Mononuclear cell (primary cell): ENCODE measurements around the gene CCR5. TPM values are rescaled to one million over a fixed set of nuclear protein-coding genes. Genes with fewer than 3 reads are reported as not detected.

Experiments used
- H3K27me3 ChIP-seq: 2 replicates; pipeline ENCODE4 v1.6.0; 2011; ENCODE audit warnings: low read length, control low read depth; ENCODE audit not compliant: insufficient read depth
- H3K4me1 ChIP-seq: 2 replicates; pipeline ENCODE4 v1.5.1; 2011; ENCODE audit warnings: mild to moderate bottlenecking, low read length, control low read depth; ENCODE audit not compliant: insufficient read depth
- H3K4me3 ChIP-seq: 2 replicates; pipeline ENCODE4 v1.5.1; 2011; ENCODE audit warnings: mild to moderate bottlenecking, low read length, moderate library complexity
- H3K9me3 ChIP-seq: 2 replicates; pipeline ENCODE4 v1.5.1; 2011; ENCODE audit warnings: low read depth, mild to moderate bottlenecking, control low read depth, low read length
- total RNA-seq: library from RNA; depleted of rRNA; stranded (reverse); fragments of >200 nt; gene quantifications from one replicate; pipeline ENCODE4 v1.2.3, GENCODE V29; 2012

Gene CCR5
- total RNA-seq, 1 donor: 5.4 TPM

- Histone ChIP-seq H3K9me3 (no peaks in the 10 kb centered on the region), H3K27me3 (no peaks in the 10 kb centered on the region), H3K4me1 (peaks cover 6% of the 10 kb centered on the region), H3K4me3 (no peak overlapping the region)
These were observed 47.3 kb downstream of the CCR5 start for GRCh38 chr3:46417841-46418611.

- Histone ChIP-seq H3K4me1 (peaks cover 6% of the 10 kb centered on the region), H3K27me3 (no peaks in the 10 kb centered on the region), H3K4me3 (no peak overlapping the region)
These were observed 49.1 kb downstream of the CCR5 start for GRCh38 chr3:46419816-46420215.

GRCh38 chr3:46420931-46421330, 50.2 kb downstream of the CCR5 start:
- peaks cover 6% of the 10 kb centered on the region for H3K4me1 ChIP-seq

More at GRCh38 chr3:46419816-46420215, 49.1 kb downstream of the CCR5 start:
- no peaks in the 10 kb centered on the region for H3K9me3 ChIP-seq

GRCh38 chr3:46422617-46423016, 51.9 kb downstream of the CCR5 start:
- no peaks in the 10 kb centered on the region for H3K9me3 ChIP-seq
- H3K4me3 ChIP-seq: no peak overlapping the region
- no peaks in the 10 kb centered on the region for H3K4me1 ChIP-seq
- H3K27me3 ChIP-seq: no peaks in the 10 kb centered on the region

More at GRCh38 chr3:46420931-46421330, 50.2 kb downstream of the CCR5 start:
- H3K4me3 ChIP-seq: no peak overlapping the region
- no peaks in the 10 kb centered on the region for H3K9me3 ChIP-seq
- no peaks in the 10 kb centered on the region for H3K27me3 ChIP-seq

GRCh38 chr3:46423588-46423987, 52.8 kb downstream of the CCR5 start:
- no peaks in the 10 kb centered on the region for H3K27me3 ChIP-seq
- no peaks in the 10 kb centered on the region for H3K9me3 ChIP-seq
- no peak overlapping the region for H3K4me3 ChIP-seq
- H3K4me1 ChIP-seq: no peaks in the 10 kb centered on the region

Other genes with a start within 250 kb of the CCR5 start
- 60.7 TPM for gene CCR1, start 162.6 kb upstream of the CCR5 start, total RNA-seq
- 0.52 TPM for gene CCR3, start 128.5 kb upstream of the CCR5 start, total RNA-seq
- 6.9 TPM for gene CCR2, start 16.8 kb upstream of the CCR5 start, total RNA-seq
- 91.9 TPM for gene CCRL2, start 36.3 kb downstream of the CCR5 start, total RNA-seq
- gene LTF, start 94.0 kb downstream of the CCR5 start, total RNA-seq: 0.52 TPM
- gene RTP3, start 127.0 kb downstream of the CCR5 start, total RNA-seq: 0.10 TPM
- 0.10 TPM for gene LRRC2, start 195.4 kb downstream of the CCR5 start, total RNA-seq
- gene FAM240A, start 241.6 kb downstream of the CCR5 start, total RNA-seq: not detected